ENCODE data around the gene NOL4L. TPM values are rescaled to one million over a fixed set of nuclear protein-coding genes. Genes with fewer than 3 reads are reported as not detected.
A peak's percentile ranks its signal among the peaks of the same experiment; 100 is the strongest.

The NOL4L gene
- total RNA-seq, 2 donors from 2014 or later: 60.9 to 62.9 TPM

- Mint-ChIP-seq H3K27ac (peak overlapping the region; percentile 35), H3K27me3 (peaks cover 10% of the 10 kb centered on the region), H3K36me3 (ENCODE audit: low read depth) (no peaks in the 10 kb centered on the region), H3K4me1 (peaks cover 18% of the 10 kb centered on the region), H3K4me3 (no peak overlapping the region)
- DNase-seq (no peak), ATAC-seq (no peak)
- no peaks in the 10 kb centered on the region for H3K9me3 ChIP-seq (ENCODE audit: control insufficient read depth, low read length, poor library complexity, severe bottlenecking)
Measured at GRCh38 chr20:32609993-32610392, 24.9 kb upstream of the NOL4L start.

- H3K27me3 Mint-ChIP-seq: peaks cover 11% of the 10 kb centered on the region
- no peak overlapping the region for H3K4me3 Mint-ChIP-seq
- H3K36me3 Mint-ChIP-seq (ENCODE audit: low read depth): no peaks in the 10 kb centered on the region
- H3K4me1 Mint-ChIP-seq: peaks cover 16% of the 10 kb centered on the region
- ATAC-seq: no peak
- no peak for DNase-seq
- H3K27ac Mint-ChIP-seq: no peak overlapping the region
- H3K9me3 ChIP-seq (ENCODE audit: control insufficient read depth, low read length, poor library complexity, severe bottlenecking): no peaks in the 10 kb centered on the region
Measured at GRCh38 chr20:32609111-32609773, 24.1 kb upstream of the NOL4L start.

DNA sequence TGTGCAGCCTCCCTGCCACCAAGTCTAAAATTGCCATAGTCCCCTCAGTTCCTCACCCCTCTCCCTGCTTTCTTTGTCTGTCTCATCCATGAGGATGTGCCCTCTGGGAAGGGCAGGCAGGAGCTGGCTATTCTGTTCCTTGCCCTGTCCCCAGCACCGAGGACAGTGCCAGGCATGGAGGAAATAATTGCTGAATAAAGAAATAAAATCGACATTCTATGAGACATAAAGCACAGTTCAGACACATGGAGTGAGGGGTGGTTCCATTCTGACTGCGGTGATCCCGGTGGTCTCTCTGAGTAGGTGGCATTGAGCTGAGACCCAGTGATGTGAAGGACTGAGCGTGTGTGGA is 23.5 kb upstream of the NOL4L start:
- peaks cover 16% of the 10 kb centered on the region for H3K4me1 Mint-ChIP-seq
- H3K4me3 Mint-ChIP-seq: no peak overlapping the region
- no peaks in the 10 kb centered on the region for H3K36me3 Mint-ChIP-seq (ENCODE audit: low read depth)
- DNase-seq (no peak), ATAC-seq (no peak)
- no peaks in the 10 kb centered on the region for H3K9me3 ChIP-seq (ENCODE audit: control insufficient read depth, low read length, poor library complexity, severe bottlenecking)
- peaks cover 11% of the 10 kb centered on the region for H3K27me3 Mint-ChIP-seq
- no peak overlapping the region for H3K27ac Mint-ChIP-seq

DNA sequence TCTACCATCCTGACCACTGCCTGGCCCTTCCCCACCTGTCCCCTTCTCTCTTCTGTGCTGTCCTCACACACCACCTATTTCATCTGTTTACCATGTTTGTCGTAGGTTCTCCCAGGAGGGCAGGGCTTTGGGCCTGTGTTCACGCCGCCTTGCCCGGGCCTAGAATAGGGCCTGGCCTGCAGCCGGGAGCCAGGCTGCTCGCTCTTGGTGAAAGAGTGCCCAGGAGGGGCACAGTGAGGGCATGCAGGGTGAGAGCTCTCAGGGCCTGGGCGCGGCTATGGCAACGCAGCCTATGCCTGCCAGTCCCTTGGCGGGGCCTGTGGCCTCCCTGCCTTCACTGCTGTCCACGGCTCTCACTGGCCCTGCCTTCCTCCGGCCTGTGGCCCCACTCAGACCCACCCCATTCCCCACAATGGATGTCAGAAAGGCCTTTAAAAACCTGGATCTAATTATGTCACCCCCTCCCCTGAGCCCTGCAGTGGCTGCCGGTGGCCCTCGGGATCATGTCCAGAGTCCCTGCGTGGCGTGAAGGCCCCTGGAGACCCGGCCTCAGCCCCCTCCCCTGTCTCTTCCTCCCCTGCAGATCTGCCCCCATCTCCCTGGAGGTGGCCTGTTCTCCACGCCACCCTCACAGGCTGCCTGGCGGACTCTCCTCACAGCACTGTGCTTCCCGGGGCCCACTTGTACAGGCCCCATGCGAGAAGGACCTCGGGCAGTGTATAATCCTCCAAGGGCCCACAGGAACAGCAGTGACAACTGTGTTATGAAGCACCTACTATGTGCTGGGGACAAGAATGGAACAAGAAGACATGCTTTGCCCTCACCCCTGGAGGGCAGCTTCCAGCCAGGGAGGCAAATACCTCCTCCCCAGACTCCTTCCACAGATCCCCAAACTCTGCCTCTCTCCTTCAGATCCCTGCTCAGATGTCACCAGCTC is 22.9 kb upstream of the NOL4L start:
- H3K9me3 ChIP-seq (ENCODE audit: control insufficient read depth, low read length, poor library complexity, severe bottlenecking): no peaks in the 10 kb centered on the region
- Mint-ChIP-seq H3K4me1 (peaks cover 16% of the 10 kb centered on the region), H3K27me3 (peaks cover 11% of the 10 kb centered on the region), H3K36me3 (ENCODE audit: low read depth) (no peaks in the 10 kb centered on the region), H3K4me3 (no peak overlapping the region), H3K27ac (no peak overlapping the region)
- no peak for ATAC-seq
- DNase-seq: no peak

DNA sequence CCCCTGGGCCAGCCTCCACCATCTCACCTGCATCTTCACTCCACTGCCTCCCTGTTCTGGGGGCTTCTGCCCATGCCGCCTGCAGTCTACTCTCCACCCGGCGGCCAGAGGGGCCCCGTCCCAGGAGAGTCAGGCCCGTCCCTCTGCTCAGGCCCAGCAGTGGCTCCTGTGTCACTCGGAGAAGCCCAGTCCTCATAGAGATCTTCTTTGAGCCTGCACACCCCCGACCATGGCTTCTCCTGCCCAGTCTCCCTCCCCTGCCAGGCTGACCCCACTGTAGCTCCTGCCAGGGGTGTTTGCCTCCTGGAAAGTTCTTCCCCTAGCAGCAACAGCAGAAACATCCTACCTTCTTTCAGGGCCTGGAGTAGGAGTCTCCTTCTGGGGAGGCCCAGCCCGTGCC is 22.2 kb upstream of the NOL4L start:
- no peak overlapping the region for H3K4me3 Mint-ChIP-seq
- DNase-seq (no peak), ATAC-seq (no peak)
- peaks cover 11% of the 10 kb centered on the region for H3K27me3 Mint-ChIP-seq
- no peaks in the 10 kb centered on the region for H3K9me3 ChIP-seq (ENCODE audit: control insufficient read depth, low read length, poor library complexity, severe bottlenecking)
- H3K27ac Mint-ChIP-seq: no peak overlapping the region
- peaks cover 16% of the 10 kb centered on the region for H3K4me1 Mint-ChIP-seq
- no peaks in the 10 kb centered on the region for H3K36me3 Mint-ChIP-seq (ENCODE audit: low read depth)

DNA sequence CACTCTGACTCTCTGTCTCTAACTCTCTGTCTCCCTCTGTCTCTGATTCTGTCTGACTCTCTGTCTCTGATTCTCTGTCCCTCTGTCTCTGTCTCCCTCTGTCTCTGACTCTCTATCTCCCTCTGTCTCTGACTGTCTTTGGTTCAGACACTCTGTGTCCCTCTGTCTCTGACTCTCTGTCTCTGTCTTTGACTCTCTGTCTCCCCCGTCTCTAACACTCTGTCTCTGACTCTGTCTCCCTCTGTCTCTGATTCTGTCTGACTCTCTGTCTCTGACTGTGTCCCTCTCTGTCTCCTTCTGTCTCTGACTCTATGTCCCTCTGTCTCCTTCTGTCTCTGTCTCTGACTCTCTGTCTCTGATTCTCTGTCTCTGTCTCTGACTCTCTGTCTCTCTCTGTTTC is 21.7 kb upstream of the NOL4L start:
- no peak overlapping the region for H3K27ac Mint-ChIP-seq
- H3K36me3 Mint-ChIP-seq (ENCODE audit: low read depth): no peaks in the 10 kb centered on the region
- H3K27me3 Mint-ChIP-seq: peaks cover 11% of the 10 kb centered on the region
- no peak overlapping the region for H3K4me3 Mint-ChIP-seq
- no peaks in the 10 kb centered on the region for H3K9me3 ChIP-seq (ENCODE audit: control insufficient read depth, low read length, poor library complexity, severe bottlenecking)
- no peak for ATAC-seq
- H3K4me1 Mint-ChIP-seq: peaks cover 16% of the 10 kb centered on the region
- DNase-seq: no peak

DNA sequence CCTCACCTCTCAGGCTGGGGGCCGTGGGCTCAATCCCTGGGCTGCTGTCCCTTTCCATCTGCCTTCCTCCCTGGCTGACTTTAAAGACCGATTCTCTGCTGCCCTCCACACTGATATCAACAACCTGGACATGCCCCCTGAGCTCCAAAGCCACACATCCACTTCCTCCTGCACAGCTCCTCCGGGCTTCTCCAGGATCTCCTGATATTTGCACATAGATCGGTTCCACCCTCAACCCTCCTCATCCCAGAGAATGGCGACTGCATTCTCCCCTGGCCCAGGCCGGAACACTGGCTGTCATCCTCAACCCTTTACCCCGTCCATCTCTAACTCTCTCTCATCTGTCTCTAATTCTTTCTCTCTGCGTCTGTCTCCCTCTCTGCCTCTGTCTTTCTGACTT is 21.0 kb upstream of the NOL4L start:
- H3K9me3 ChIP-seq (ENCODE audit: control insufficient read depth, low read length, poor library complexity, severe bottlenecking): no peaks in the 10 kb centered on the region
- H3K4me3 Mint-ChIP-seq: no peak overlapping the region
- ATAC-seq (no peak), DNase-seq (no peak)
- peaks cover 16% of the 10 kb centered on the region for H3K4me1 Mint-ChIP-seq
- H3K27ac Mint-ChIP-seq: no peak overlapping the region
- H3K36me3 Mint-ChIP-seq (ENCODE audit: low read depth): no peaks in the 10 kb centered on the region
- H3K27me3 Mint-ChIP-seq: peaks cover 11% of the 10 kb centered on the region

DNA sequence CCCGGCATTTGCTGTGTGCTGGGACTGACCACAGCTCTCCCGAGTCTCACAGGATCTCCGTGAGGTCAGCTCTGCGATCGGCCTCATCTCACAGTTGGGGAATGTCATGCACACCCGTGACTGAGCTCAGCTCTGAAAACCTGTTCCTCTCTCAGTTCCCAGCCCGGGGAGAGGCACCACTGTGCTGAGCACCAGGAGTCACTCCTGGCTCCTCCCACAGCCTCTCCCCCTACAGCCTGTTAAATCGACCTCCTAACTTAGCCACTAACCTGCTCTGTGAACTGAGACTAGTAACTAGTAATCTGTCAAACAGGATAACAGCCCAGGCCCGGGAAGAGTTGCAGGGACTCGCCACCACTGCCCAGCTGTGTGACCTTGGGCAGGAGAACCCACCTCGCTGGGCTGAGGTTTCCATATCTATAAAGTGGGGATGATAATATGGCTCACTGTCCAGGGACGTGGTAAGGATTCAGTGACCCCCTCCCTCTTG is 20.1 kb upstream of the NOL4L start:
- Mint-ChIP-seq H3K27me3 (peaks cover 11% of the 10 kb centered on the region), H3K27ac (peak overlapping the region; percentile 53), H3K4me3 (no peak overlapping the region), H3K36me3 (ENCODE audit: low read depth) (no peaks in the 10 kb centered on the region), H3K4me1 (peaks cover 16% of the 10 kb centered on the region)
- no peaks in the 10 kb centered on the region for H3K9me3 ChIP-seq (ENCODE audit: control insufficient read depth, low read length, poor library complexity, severe bottlenecking)
- ATAC-seq (no peak), DNase-seq (no peak)

DNA sequence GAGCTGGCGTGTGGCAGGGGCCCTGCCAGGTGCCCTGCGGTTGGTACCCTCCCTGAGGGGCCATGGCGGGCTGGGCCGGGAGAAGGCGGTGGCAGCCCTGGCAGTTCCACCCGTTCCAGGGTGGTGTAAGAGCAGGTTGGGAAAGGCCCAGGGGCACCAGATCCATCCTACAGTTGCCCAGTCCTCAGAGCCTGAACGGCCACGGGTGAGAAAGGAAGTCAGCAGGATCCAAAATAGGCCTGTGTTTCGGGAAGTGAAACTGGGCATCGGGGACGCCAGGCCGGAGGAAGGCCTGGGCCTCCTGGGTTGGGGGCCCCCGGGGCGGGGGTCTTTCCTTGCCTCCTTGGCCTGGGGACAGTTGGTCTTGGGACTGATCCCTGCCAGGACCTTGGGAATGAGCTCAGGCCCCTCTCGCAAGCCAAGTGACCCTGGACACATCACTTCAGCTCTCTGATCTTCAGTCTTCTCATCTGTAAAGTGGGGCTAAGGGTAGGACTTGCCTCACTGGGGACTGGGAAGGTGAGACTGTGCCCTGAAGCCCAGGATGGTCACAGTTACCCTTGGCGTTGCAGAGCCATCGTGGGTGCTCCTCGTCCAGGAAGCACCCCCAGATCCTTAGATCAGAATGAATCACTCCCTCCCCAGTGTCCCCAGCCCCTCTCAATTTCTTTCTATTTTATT is 18.1 kb upstream of the NOL4L start:
- peaks cover 5% of the 10 kb centered on the region for H3K27me3 Mint-ChIP-seq
- DNase-seq (no peak), ATAC-seq (no peak)
- H3K4me3 Mint-ChIP-seq: no peak overlapping the region
- H3K27ac Mint-ChIP-seq: no peak overlapping the region
- H3K9me3 ChIP-seq (ENCODE audit: control insufficient read depth, low read length, poor library complexity, severe bottlenecking): no peaks in the 10 kb centered on the region
- H3K4me1 Mint-ChIP-seq: peaks cover 8% of the 10 kb centered on the region
- no peaks in the 10 kb centered on the region for H3K36me3 Mint-ChIP-seq (ENCODE audit: low read depth)

GRCh38 chr20:32602273-32602672 is 17.1 kb upstream of the NOL4L start:
- H3K9me3 ChIP-seq (ENCODE audit: control insufficient read depth, low read length, poor library complexity, severe bottlenecking): no peaks in the 10 kb centered on the region
- H3K36me3 Mint-ChIP-seq (ENCODE audit: low read depth): no peaks in the 10 kb centered on the region
- H3K27ac Mint-ChIP-seq: no peak overlapping the region
- ATAC-seq (no peak), DNase-seq (no peak)
- no peak overlapping the region for H3K4me3 Mint-ChIP-seq
- H3K27me3 Mint-ChIP-seq: peaks cover 4% of the 10 kb centered on the region
- H3K4me1 Mint-ChIP-seq: peaks cover 5% of the 10 kb centered on the region

DNA sequence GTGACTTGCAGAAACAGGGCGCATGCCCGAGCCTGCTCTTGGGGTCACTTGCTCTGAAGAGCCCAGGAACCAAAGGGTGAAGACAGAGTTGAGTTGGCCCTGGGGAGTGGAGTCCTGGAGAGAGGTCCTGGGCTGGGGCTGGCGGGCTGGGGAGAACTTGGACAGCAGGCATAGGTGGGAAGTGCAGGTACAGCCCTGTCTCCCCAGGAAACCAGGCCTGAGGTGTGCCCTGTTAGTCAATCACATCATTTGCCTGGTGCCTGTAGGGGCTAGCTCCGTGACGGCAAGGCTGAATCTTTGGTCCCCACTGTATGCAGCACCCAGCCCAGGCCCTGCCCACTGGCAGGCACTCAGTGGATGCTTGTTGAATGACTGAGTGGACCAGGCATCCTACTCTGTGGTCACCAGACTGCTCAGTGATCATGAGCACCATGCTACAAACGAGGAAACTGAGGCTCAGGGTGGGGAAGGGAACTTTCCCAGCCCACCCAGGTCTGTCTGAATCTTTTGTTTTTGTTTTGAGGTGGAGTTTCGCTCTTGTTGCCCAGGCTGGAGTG is 15.6 kb upstream of the NOL4L start:
- H3K36me3 Mint-ChIP-seq (ENCODE audit: low read depth): no peaks in the 10 kb centered on the region
- no peak for DNase-seq
- H3K27ac Mint-ChIP-seq: no peak overlapping the region
- H3K4me1 Mint-ChIP-seq: peaks cover 5% of the 10 kb centered on the region
- H3K9me3 ChIP-seq (ENCODE audit: control insufficient read depth, low read length, poor library complexity, severe bottlenecking): no peaks in the 10 kb centered on the region
- H3K4me3 Mint-ChIP-seq: no peak overlapping the region
- H3K27me3 Mint-ChIP-seq: peaks cover 4% of the 10 kb centered on the region
- ATAC-seq: no peak

- no peaks in the 10 kb centered on the region for H3K9me3 ChIP-seq (ENCODE audit: control insufficient read depth, low read length, poor library complexity, severe bottlenecking)
- H3K4me1 Mint-ChIP-seq: peaks cover 2% of the 10 kb centered on the region
- no peak overlapping the region for H3K27ac Mint-ChIP-seq
- ATAC-seq (no peak), DNase-seq (no peak)
- H3K27me3 Mint-ChIP-seq: peaks cover under 1% of the 10 kb centered on the region
- H3K36me3 Mint-ChIP-seq (ENCODE audit: low read depth): no peaks in the 10 kb centered on the region
- no peak overlapping the region for H3K4me3 Mint-ChIP-seq
Measured at GRCh38 chr20:32599783-32600340, 14.7 kb upstream of the NOL4L start.

- no peak for ATAC-seq
- Mint-ChIP-seq H3K27ac (peak overlapping the region; percentile 14), H3K36me3 (ENCODE audit: low read depth) (no peaks in the 10 kb centered on the region), H3K4me3 (no peak overlapping the region), H3K27me3 (no peaks in the 10 kb centered on the region), H3K4me1 (peaks cover 2% of the 10 kb centered on the region)
- H3K9me3 ChIP-seq (ENCODE audit: control insufficient read depth, low read length, poor library complexity, severe bottlenecking): no peaks in the 10 kb centered on the region
- no peak for DNase-seq
Measured at GRCh38 chr20:32598606-32599005, 13.5 kb upstream of the NOL4L start.

Measured in T-helper 17 cell (primary cell).